ENCODE data around the gene KNCN.

KNCN gene

GRCh38 chr1:46552357-46553237, 1.1 kb upstream of the KNCN start:
- Histone ChIP-seq H3K4me3 (ENCODE audit: low read length) (no peak overlapping the region), H3K79me2 (ENCODE audit: control insufficient read depth, low read length) (no peaks in the 10 kb centered on the region), H3K27me3 (ENCODE audit: control insufficient read depth, low read length) (peaks cover 4% of the 10 kb centered on the region; the same call in 1 of the 2 replicates), H3K36me3 (ENCODE audit: control insufficient read depth, low read length) (no peaks in the 10 kb centered on the region), H3K9me3 (ENCODE audit: control insufficient read depth, insufficient read depth, low read length) (no peaks in the 10 kb centered on the region), H3K4me2 (ENCODE audit: low read length) (no peak overlapping the region), H3F3A (ENCODE audit: control insufficient read depth, insufficient read depth) (no peaks in the 10 kb centered on the region), H4K20me1 (ENCODE audit: control insufficient read depth, insufficient read depth, low read depth, low read length) (no peaks in the 10 kb centered on the region), H3K9me2 (replicated peaks; ENCODE audit: control insufficient read depth, low read length) (no peaks in the 10 kb centered on the region), H3K27ac (ENCODE audit: low read depth, low read length) (no peak overlapping the region), H3K4me1 (ENCODE audit: control insufficient read depth, low read length) (no peaks in the 10 kb centered on the region)
- TF ChIP-seq CTCF (IDR thresholded peaks at IDR 0.05; ENCODE audit: low read depth, low read length, poor library complexity, severe bottlenecking) (no peak), EZH2phosphoT487 (IDR thresholded peaks at IDR 0.05; ENCODE audit: borderline replicate concordance, low read length) (no peak)

GRCh38 chr1:46550751-46551231, 656 bp downstream of the KNCN start:
- no peak overlapping the region for H3K27ac ChIP-seq (ENCODE audit: low read depth, low read length)
- H3K36me3 ChIP-seq (ENCODE audit: control insufficient read depth, low read length) = no peaks in the 10 kb centered on the region
- H3K4me1 ChIP-seq (ENCODE audit: control insufficient read depth, low read length) = no peaks in the 10 kb centered on the region
- H3K9me2 ChIP-seq (replicated peaks; ENCODE audit: control insufficient read depth, low read length) = no peaks in the 10 kb centered on the region
- no peaks in the 10 kb centered on the region for H4K20me1 ChIP-seq (ENCODE audit: control insufficient read depth, insufficient read depth, low read depth, low read length)
- no peaks in the 10 kb centered on the region for H3K9me3 ChIP-seq (ENCODE audit: control insufficient read depth, insufficient read depth, low read length)
- no peaks in the 10 kb centered on the region for H3K79me2 ChIP-seq (ENCODE audit: control insufficient read depth, low read length)
- H3F3A ChIP-seq (ENCODE audit: control insufficient read depth, insufficient read depth) = no peaks in the 10 kb centered on the region
- no peak overlapping the region for H3K4me3 ChIP-seq (ENCODE audit: low read length)
- TF ChIP-seq CTCF (IDR thresholded peaks at IDR 0.05; ENCODE audit: low read depth, low read length, poor library complexity, severe bottlenecking) = no peak
- no peak for TF ChIP-seq EZH2phosphoT487 (IDR thresholded peaks at IDR 0.05; ENCODE audit: borderline replicate concordance, low read length)
- no peak overlapping the region for H3K4me2 ChIP-seq (ENCODE audit: low read length)
- H3K27me3 ChIP-seq (ENCODE audit: control insufficient read depth, low read length) = peaks cover 10% of the 10 kb centered on the region

- no peaks in the 10 kb centered on the region for H4K20me1 ChIP-seq (ENCODE audit: control insufficient read depth, insufficient read depth, low read depth, low read length)
- H3K9me2 ChIP-seq (replicated peaks; ENCODE audit: control insufficient read depth, low read length) = no peaks in the 10 kb centered on the region
- H3K36me3 ChIP-seq (ENCODE audit: control insufficient read depth, low read length) = no peaks in the 10 kb centered on the region
- H3K4me2 ChIP-seq (ENCODE audit: low read length) = no peak overlapping the region
- H3K27me3 ChIP-seq (ENCODE audit: control insufficient read depth, low read length) = peaks cover 10% of the 10 kb centered on the region
- H3K4me3 ChIP-seq (ENCODE audit: low read length) = no peak overlapping the region
- no peaks in the 10 kb centered on the region for H3K79me2 ChIP-seq (ENCODE audit: control insufficient read depth, low read length)
- no peak overlapping the region for H3K27ac ChIP-seq (ENCODE audit: low read depth, low read length)
- no peaks in the 10 kb centered on the region for H3K9me3 ChIP-seq (ENCODE audit: control insufficient read depth, insufficient read depth, low read length)
- H3K4me1 ChIP-seq (ENCODE audit: control insufficient read depth, low read length) = no peaks in the 10 kb centered on the region
- TF ChIP-seq EZH2phosphoT487 (IDR thresholded peaks at IDR 0.05; ENCODE audit: borderline replicate concordance, low read length) (no peak), CTCF (IDR thresholded peaks at IDR 0.05; ENCODE audit: low read depth, low read length, poor library complexity, severe bottlenecking) (no peak)
- H3F3A ChIP-seq (ENCODE audit: control insufficient read depth, insufficient read depth) = no peaks in the 10 kb centered on the region
These were observed 1.5 kb downstream of the KNCN start for GRCh38 chr1:46549697-46550681.
